GM20431 (cell line): ENCODE measurements around the gene SLC25A38.

ENCODE experiments used
- in situ Hi-C: fragments of 300-500 bp; cut with MseI, MboI; formaldehyde crosslinking; loops from one replicate; pipeline ENCODE4 v1.15.0; 2020; ENCODE audit warnings: low sequenced_read_pairs; ENCODE audit not compliant: unreplicated experiment

SLC25A38 gene

GRCh38 chr3:39426312-39426711 is 43.1 kb downstream of the SLC25A38 start:
- in situ Hi-C loops: no loop called here

GRCh38 chr3:39427506-39427905 is 44.3 kb downstream of the SLC25A38 start:
- in situ Hi-C loops: no loop called here

GRCh38 chr3:39428745-39429201 is 45.6 kb downstream of the SLC25A38 start:
- in situ Hi-C loops: no loop called here

GRCh38 chr3:39429466-39429865 is 46.3 kb downstream of the SLC25A38 start:
- in situ Hi-C loops: no loop called here

GRCh38 chr3:39432342-39432741 is 49.2 kb downstream of the SLC25A38 start:
- in situ Hi-C loops: no loop called here

- in situ Hi-C loops: no loop called here
These were observed 50.5 kb downstream of the SLC25A38 start for GRCh38 chr3:39433642-39434041.

- in situ Hi-C loops: no loop called here
These were observed 51.4 kb downstream of the SLC25A38 start for GRCh38 chr3:39434574-39434973.

- in situ Hi-C loops: no loop called here
These were observed 52.0 kb downstream of the SLC25A38 start for GRCh38 chr3:39435006-39435748.

GRCh38 chr3:39438880-39439279 is 55.7 kb downstream of the SLC25A38 start:
- in situ Hi-C loops: no loop called here

- in situ Hi-C loops: no loop called here
These were observed 57.1 kb downstream of the SLC25A38 start for GRCh38 chr3:39440316-39440715.

GRCh38 chr3:39443530-39443929 is 60.4 kb downstream of the SLC25A38 start:
- in situ Hi-C loops: no loop called here

GRCh38 chr3:39445927-39446326 is 62.8 kb downstream of the SLC25A38 start:
- in situ Hi-C loops: no loop called here

GRCh38 chr3:39446444-39446843 is 63.3 kb downstream of the SLC25A38 start:
- in situ Hi-C loops: no loop called here
